Ureter (tissue), 1 donor: ENCODE results near the gene MBNL1. TPM values are rescaled to one million over a fixed set of nuclear protein-coding genes. Genes with fewer than 3 reads are reported as not detected.
"Not testable (repeated sequence)": the region's sequence is repeated elsewhere in the genome, so short reads cannot be mapped to it uniquely, and the experiment has no call there.

Experiments
- DNase-seq: peaks from one replicate; pipeline ENCODE4 v3.0.0-alpha.2; 2020; ENCODE audit warnings: low spot score
- total RNA-seq: library from RNA; stranded (reverse); gene quantifications from one replicate; pipeline ENCODE4 v1.2.4, GENCODE V29; 2023
- donor health status: DM: yes; HTN: yes; CAD: no.

Gene MBNL1
- total RNA-seq, 1 donor from 2014 or later, result 223 TPM

DNA sequence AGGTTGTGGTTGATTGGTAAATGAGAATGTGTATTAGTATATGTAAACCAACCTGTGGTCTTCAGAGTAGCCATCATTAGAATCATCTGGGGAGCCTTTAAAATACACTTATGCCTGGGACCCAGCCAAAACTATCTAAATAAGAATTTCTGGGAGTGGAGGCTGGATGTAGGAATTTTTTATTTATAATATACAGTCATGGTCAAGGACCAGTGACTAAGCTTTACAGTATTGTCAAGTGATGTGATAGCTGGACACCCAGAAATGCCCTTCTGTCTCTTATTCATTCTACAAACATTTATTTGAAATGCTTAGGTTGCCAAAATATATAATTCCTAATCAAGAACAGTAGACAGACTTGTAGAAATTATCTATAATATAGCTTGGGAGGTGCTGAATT lies 132.2 kb downstream of the MBNL1 start:
- no peak for DNase-seq

- no peak for DNase-seq
Measured at GRCh38 chr3:152402695-152403451, 134.1 kb downstream of the MBNL1 start.

- no peak for DNase-seq
Measured at GRCh38 chr3:152403632-152404066, 134.9 kb downstream of the MBNL1 start.

DNA sequence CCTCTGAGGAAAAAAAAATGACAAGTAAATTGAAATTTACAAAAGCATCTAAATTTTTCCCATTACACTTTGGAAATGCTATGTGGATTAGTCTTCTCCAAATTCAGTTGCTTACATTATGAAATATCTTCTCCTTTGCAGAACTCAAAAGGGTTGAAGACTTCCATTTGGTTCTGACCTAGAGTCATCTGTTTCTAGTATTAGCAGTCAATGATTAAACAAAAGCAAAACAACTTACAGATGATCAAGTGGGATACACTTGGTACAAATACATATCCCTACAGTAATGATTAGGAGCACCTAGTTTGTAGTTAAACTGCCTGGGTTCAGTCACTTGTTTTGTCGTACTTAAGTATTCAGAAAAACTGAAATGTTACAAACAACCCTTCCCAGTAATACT lies 136.2 kb downstream of the MBNL1 start:
- no peak for DNase-seq

GRCh38 chr3:152405915-152406802 lies 137.4 kb downstream of the MBNL1 start:
- DNase-seq, result no peak

DNA sequence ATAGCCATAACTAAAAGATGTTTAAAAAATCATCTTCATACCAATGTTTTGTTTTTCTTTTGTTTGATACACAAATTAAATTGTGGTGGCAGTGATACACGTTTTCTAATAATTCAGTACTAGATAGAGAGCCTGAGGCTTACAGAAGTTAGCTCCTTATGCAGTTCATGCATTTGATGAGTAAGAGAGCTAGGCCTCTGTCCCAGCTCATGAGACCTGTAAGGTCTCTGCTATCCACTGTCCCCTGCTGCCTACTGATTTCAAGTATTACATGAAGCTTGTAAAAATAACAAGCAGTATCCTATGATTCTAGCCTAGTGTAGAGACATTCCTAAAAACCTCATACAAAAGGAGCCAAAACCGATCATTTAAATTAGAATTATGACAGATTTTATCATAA lies 144.5 kb downstream of the MBNL1 start:
- no peak for DNase-seq

DNA sequence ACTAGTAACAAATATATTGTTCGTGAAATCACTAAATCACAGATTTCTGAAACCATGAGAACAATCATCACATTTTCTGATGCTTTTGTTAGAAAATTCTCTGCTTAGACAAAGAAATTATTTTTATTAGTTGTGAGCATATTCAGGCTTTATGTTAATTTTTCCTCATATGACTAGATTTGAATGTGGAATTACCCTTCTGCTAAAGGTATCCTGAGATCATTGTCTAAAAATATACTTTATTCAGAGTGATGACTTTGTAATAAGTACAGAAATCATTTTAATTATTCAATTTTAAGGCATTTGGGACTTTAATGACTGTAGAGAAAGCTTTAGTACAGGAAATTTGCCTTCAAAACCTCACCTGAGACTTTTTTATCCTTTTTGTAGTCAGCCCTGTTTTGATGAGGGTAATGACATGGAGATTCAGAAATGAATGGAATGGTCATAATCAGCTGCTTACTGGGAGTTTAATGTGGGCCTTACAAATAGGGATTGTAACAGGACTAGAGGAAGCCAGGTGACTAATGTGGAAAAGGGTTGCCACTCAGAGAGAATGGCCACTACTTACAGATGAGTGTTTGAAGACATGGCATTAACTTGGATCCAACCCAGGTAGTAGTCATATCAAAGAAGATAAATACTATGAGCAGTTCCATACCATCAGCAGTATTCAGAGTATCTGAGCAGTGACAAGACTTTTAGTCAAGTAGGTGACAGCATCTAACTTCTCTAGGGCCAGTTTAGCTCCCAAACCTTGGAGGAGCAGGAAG lies 148.3 kb downstream of the MBNL1 start:
- no peak for DNase-seq

GRCh38 chr3:152419748-152420147 lies 151.0 kb downstream of the MBNL1 start:
- DNase-seq, result no peak

GRCh38 chr3:152421162-152421561 lies 152.4 kb downstream of the MBNL1 start:
- DNase-seq, result no peak

DNA sequence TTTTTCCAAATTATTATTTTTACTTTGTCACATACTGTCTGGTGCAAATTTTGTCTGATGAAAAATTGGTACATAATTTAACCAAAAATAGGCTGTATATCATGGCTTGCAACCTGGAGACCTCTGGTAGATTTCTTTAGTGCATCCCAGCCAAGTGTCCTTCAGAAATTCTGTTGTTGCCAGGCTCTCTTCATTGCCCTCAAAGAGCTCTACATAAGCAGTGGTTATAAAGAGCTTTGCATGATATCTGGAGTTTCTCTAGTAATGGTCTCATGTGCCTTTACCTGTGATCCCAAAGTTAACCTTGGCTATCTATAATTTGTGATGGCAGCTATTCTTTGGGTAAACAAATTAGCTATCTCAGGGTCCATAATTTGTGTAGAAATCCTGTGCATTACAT lies 157.7 kb downstream of the MBNL1 start:
- DNase-seq, result no peak

- no peak for DNase-seq
Measured at GRCh38 chr3:152428577-152428976, 159.8 kb downstream of the MBNL1 start.

DNA sequence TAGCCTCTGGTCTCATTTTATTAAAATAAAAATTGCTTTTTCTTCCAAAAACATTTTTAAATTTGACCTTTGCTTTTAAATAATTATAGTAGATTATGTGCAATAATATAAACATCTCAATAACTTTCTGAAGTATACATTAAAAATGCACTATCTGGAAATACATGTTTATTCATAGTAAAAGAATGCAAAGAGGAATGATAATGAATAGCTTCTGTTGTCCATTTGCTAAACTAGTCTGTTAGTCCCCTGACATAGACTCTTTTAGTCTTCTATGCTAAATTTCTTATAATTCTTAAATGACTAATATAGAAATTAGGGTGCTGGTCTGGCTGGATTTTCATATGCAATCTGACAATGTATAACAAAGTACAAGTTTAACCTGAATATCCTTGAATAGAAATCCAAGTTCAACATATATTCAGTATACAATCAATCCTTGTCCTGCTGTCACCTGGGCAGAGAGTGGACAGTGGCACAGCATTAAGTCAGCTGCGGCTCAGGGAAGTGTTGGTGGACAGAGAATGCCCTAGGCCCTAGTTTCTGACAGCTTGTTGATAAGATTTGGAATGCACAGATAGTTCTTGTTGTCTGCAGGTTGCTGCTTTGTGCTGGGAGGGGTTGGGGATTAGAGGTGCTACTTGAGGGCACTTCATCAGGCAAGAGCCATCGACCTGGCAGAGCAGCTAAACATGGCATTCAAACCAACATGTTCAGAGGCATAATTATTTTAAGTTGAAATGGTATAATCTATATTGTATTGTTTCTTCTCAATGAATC lies 161.7 kb downstream of the MBNL1 start:
- no peak for DNase-seq

- DNase-seq, result no peak
Measured at GRCh38 chr3:152434142-152434541, 165.4 kb downstream of the MBNL1 start.

DNA sequence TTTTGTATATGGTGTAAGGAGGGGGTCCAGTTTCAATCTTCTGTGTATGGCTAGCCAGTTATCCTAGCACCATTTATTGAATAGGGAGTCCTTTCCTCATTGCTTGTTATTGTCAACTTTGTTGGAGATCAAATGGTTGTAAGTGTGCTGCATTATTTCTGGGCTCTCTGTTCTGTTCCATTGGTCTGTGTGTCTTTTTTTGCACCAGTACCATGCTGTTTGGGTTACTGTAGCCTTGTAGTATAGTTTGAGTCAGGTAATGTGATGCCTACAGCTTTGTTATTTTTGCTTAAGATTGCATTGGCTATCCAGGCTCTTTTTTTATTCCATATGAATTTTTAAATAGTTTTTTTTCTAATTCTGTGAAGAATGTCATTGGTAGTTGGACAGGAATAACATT lies 166.5 kb downstream of the MBNL1 start:
- not testable (repeated sequence) for DNase-seq

DNA sequence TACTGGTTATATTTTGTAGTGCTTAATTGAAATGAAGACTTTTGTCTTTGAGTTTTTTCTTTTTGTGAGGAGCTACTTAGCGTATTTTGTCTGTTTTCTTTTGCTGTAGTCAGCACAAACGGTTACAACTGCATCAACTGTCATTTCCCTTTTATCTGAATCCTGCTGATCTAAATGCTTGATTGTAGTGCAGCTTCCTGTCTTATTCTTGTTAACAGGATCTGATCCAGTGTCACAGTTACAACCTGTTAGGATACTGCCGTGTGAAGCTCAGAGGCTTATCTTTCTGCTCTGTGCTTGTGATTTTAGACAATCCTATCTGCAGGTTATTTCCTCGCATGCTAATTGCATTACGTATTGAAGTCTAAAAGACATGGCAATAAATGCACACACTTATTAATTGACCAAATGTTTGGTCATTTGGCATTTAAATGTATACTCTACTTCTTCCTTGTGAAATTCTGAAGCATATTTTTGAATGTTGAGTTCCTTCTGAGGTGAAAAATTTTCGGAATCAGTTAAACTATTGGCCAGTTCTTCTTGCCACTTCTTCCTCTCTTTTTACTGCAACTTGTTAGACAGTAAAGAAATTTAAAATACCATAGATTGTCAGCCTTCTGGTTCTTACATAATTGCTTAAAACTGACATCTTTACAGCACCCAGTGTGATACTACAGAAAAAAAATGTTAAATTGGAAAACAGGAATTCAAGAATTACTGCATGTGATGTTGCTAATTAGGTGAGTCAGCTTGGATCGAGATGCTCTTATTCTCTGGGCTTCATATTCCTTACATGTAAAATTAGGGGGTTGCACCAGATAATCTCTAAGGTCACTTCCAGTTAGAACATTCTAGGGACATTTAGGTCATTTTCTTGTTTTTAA lies 168.2 kb downstream of the MBNL1 start:
- no peak for DNase-seq

GRCh38 chr3:152438181-152438580 lies 169.5 kb downstream of the MBNL1 start:
- no peak for DNase-seq

GRCh38 chr3:152438706-152439105 lies 170.0 kb downstream of the MBNL1 start:
- DNase-seq, result no peak

DNA sequence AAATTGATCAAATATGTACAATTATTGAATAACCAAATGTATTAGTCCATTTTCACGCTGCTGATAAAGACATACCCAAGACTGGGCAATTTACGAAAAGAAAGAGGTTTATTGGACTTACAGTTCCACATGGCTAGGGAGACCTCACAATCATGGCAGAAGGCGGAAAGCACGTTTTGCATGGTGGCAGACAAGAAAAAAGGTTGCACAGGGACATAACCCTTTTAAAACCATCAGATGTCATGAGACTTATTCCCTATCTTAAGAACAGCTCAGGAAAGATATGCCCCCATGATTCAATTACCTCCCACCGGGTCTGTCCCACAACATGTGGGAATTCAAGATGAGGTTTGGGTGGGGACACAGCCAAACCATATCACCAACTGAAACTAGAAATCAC lies 171.5 kb downstream of the MBNL1 start:
- not testable (repeated sequence) for DNase-seq

DNA sequence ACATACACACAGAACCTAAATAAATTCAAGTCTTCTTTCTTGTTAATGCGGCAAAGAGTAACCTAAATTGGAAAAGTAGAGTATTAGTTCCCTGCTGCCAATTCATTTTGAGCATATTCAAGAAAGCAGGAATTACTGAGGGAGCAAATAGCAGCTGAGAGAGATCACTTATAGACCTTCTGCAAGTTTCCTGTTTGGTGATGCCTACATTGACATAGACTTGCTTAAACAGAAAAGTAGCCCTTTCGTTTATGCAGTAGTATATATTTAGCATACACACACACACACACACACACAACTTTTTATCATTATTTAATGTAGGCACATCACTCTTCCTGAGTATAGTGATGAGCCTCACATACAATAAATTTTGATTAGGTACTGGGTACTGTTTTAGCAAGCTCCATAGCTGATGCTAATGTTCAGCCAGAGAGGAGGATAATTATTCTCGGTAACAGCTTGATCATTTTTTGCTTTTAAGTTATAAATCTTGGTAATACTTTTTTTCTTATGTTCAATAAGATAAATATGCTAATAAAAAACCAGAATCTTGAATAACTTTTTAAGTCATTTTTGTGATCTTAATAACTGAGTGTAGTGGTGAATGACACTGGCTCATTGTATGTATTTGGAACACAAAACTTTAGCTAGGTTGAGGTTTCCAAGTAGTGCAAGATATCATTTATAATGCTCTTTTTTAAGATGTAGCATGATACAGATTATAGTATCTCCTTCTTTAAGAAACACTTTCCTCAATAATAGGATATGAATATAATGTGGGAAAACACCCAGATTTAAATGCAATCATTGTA lies 174.7 kb downstream of the MBNL1 start:
- no peak for DNase-seq
